ENCODE data around the gene NEURL2. TPM values are rescaled to one million over a fixed set of nuclear protein-coding genes. Genes with fewer than 3 reads are reported as not detected.

Gene NEURL2
- total and polyA plus RNA-seq, 10 of the 15 experiments (the other 5 are each of a cell fraction or from before 2014, with no cell fraction given): 0.53 to 7.0 (median 2.7) TPM

DNA sequence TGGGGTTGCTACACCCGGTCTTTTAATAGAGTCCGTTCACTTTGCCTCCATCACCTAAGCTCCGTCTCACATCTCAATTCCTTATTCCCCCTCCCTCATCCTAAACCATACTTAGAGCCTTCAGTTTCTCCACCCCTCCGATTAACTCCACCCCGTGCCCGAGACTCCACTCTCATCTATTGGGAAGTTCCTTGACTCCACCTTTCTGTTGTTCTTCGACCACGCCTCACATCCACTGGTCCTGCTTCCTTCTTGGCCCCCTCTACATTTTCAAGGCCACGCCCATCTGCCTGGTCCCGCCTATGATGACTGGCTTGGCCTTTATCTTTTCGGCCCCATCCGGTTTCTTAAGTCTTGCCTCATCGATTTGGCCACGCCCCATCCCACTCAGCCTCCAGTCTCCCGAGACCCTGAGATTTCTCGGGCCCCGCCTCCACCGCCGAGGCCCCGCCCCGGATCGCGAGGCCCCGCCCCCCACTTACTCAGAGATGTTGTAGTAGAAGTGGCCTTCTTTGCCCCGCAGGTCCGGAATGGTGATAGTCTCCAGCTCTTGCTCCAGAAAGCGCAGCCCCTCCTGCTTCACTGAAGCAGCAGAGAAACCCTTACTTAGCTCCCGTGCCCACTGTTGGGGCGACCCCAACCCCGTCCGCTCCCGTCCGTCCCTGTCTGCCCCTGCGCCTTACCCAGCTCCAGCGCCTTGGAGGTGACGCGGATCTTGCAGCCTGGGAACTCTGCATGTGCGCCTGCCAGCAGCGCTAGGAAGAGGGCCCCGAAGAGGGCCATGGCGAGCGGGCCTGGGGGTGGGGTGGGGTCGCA, 19.9 kb upstream of the NEURL2 start (continued):
- TF ChIP-seq, protein P1, sequence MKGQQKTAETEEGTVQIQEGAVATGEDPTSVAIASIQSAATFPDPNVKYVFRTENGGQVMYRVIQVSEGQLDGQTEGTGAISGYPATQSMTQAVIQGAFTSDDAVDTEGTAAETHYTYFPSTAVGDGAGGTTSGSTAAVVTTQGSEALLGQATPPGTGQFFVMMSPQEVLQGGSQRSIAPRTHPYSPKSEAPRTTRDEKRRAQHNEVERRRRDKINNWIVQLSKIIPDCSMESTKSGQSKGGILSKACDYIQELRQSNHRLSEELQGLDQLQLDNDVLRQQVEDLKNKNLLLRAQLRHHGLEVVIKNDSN (IDR thresholded peaks at IDR 0.05; ENCODE audit: borderline replicate concordance, extremely low read length, insufficient read depth, low read depth, low read length): no peak
- TF ChIP-seq MXI1 (IDR thresholded peaks at IDR 0.05; ENCODE audit: low read depth, low read length): no peak
- no peak for TF ChIP-seq SMC3 (IDR thresholded peaks at IDR 0.05; ENCODE audit: borderline replicate concordance, low read length)
- TF ChIP-seq ASH2L (IDR thresholded peaks at IDR 0.05; ENCODE audit: borderline replicate concordance, low read depth): no peak
- no peak; the same call in 1 of the 2 replicates for TF ChIP-seq TARDBP (IDR thresholded peaks at IDR 0.05; ENCODE audit: borderline replicate concordance)
- TF ChIP-seq SIX5 (IDR thresholded peaks at IDR 0.05; ENCODE audit: low read depth, low read length, severe bottlenecking): no peak
- TF ChIP-seq, protein P2, sequence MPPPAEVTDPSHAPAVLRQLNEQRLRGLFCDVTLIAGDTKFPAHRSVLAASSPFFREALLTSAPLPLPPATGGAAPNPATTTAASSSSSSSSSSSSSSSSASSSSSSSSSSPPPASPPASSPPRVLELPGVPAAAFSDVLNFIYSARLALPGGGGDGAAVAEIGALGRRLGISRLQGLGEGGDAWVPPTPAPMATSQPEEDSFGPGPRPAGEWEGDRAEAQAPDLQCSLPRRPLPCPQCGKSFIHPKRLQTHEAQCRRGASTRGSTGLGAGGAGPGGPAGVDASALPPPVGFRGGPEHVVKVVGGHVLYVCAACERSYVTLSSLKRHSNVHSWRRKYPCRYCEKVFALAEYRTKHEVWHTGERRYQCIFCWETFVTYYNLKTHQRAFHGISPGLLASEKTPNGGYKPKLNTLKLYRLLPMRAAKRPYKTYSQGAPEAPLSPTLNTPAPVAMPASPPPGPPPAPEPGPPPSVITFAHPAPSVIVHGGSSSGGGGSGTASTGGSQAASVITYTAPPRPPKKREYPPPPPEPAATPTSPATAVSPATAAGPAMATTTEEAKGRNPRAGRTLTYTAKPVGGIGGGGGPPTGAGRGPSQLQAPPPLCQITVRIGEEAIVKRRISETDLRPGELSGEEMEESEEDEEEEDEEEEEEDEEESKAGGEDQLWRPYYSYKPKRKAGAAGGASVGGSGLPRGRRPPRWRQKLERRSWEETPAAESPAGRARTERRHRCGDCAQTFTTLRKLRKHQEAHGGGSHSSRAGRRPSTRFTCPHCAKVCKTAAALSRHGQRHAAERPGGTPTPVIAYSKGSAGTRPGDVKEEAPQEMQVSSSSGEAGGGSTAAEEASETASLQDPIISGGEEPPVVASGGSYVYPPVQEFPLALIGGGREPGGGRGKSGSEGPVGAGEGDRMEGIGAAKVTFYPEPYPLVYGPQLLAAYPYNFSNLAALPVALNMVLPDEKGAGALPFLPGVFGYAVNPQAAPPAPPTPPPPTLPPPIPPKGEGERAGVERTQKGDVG (CRISPR knock-in tag; IDR thresholded peaks at IDR 0.05): no peak
- TF ChIP-seq, protein P3, sequence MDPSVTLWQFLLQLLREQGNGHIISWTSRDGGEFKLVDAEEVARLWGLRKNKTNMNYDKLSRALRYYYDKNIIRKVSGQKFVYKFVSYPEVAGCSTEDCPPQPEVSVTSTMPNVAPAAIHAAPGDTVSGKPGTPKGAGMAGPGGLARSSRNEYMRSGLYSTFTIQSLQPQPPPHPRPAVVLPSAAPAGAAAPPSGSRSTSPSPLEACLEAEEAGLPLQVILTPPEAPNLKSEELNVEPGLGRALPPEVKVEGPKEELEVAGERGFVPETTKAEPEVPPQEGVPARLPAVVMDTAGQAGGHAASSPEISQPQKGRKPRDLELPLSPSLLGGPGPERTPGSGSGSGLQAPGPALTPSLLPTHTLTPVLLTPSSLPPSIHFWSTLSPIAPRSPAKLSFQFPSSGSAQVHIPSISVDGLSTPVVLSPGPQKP (IDR thresholded peaks at IDR 0.05; ENCODE audit: low read depth, low read length): no peak; the same call in 1 of the 2 replicates
- no peak for TF ChIP-seq SREBF1 (IDR thresholded peaks at IDR 0.05; ENCODE audit: low read length)
- TF ChIP-seq JUNB (IDR thresholded peaks at IDR 0.05): no peak
- TF ChIP-seq PAX5 (IDR thresholded peaks at IDR 0.05; ENCODE audit: borderline replicate concordance, low read depth, low read length): no peak
- TF ChIP-seq, protein P4, sequence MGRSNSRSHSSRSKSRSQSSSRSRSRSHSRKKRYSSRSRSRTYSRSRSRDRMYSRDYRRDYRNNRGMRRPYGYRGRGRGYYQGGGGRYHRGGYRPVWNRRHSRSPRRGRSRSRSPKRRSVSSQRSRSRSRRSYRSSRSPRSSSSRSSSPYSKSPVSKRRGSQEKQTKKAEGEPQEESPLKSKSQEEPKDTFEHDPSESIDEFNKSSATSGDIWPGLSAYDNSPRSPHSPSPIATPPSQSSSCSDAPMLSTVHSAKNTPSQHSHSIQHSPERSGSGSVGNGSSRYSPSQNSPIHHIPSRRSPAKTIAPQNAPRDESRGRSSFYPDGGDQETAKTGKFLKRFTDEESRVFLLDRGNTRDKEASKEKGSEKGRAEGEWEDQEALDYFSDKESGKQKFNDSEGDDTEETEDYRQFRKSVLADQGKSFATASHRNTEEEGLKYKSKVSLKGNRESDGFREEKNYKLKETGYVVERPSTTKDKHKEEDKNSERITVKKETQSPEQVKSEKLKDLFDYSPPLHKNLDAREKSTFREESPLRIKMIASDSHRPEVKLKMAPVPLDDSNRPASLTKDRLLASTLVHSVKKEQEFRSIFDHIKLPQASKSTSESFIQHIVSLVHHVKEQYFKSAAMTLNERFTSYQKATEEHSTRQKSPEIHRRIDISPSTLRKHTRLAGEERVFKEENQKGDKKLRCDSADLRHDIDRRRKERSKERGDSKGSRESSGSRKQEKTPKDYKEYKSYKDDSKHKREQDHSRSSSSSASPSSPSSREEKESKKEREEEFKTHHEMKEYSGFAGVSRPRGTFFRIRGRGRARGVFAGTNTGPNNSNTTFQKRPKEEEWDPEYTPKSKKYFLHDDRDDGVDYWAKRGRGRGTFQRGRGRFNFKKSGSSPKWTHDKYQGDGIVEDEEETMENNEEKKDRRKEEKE (IDR thresholded peaks at IDR 0.05): no peak
- TF ChIP-seq ZNF384 (IDR thresholded peaks at IDR 0.05; ENCODE audit: borderline replicate concordance, low read depth, low read length): 0 out of 2 replicates have a peak, but pooled peaks have one; percentile 29
- TF ChIP-seq EGR1 (IDR thresholded peaks at IDR 0.05; ENCODE audit: borderline replicate concordance in 1 of 2, low read depth in 2 of 2, low read length in 2 of 2): no peak
- TF ChIP-seq RAD21 (IDR thresholded peaks at IDR 0.05; ENCODE audit: insufficient read depth, low read depth, low read length): no peak
- no peak for TF ChIP-seq CHD1 (IDR thresholded peaks at IDR 0.05; ENCODE audit: low read depth, low read length)
- TF ChIP-seq POLR2A (IDR thresholded peaks at IDR 0.05; ENCODE audit: low read depth, low read length): peak; percentile 77
- no peak for TF ChIP-seq ZBED1 (IDR thresholded peaks at IDR 0.05; ENCODE audit: borderline replicate concordance)
